HEK293 (cell line): Measurements from ENCODE around the gene PLD5.
"Not testable (repeated sequence)": the region's sequence is repeated elsewhere in the genome, so short reads cannot be mapped to it uniquely, and the experiment has no call there.

Experiments
- ATF2 ChIP-seq: fragments of 450-650 bp; formaldehyde crosslinking; IDR thresholded peaks from 2 replicates; pipeline ENCODE4 v1.5.1; 2016; ENCODE audit warnings: missing biosample characterization, missing genetic modification characterization, low read depth
- ZBTB26 ChIP-seq: fragments of 450-650 bp; formaldehyde crosslinking; optimal IDR thresholded peaks from 2 replicates; pipeline ENCODE3; 2016; ENCODE audit warnings: missing biosample characterization, mild to moderate bottlenecking, missing genetic modification characterization
- ZNF791 ChIP-seq: fragments of 450-650 bp; formaldehyde crosslinking; IDR thresholded peaks from 2 replicates; pipeline ENCODE4 v1.5.1; 2016; ENCODE audit warnings: missing biosample characterization, missing genetic modification characterization
- TF ChIP-seq, protein P1 (sequence below): fragments of 450-650 bp; formaldehyde crosslinking; IDR thresholded peaks from 2 replicates; pipeline ENCODE4 v1.5.1; 2016; ENCODE audit warnings: missing biosample characterization, missing genetic modification characterization

- TF ChIP-seq ZBTB26 (tag by site-specific recombination); ATF2 (tag by site-specific recombination); ZNF791: not testable (repeated sequence)
- TF ChIP-seq, protein P1, sequence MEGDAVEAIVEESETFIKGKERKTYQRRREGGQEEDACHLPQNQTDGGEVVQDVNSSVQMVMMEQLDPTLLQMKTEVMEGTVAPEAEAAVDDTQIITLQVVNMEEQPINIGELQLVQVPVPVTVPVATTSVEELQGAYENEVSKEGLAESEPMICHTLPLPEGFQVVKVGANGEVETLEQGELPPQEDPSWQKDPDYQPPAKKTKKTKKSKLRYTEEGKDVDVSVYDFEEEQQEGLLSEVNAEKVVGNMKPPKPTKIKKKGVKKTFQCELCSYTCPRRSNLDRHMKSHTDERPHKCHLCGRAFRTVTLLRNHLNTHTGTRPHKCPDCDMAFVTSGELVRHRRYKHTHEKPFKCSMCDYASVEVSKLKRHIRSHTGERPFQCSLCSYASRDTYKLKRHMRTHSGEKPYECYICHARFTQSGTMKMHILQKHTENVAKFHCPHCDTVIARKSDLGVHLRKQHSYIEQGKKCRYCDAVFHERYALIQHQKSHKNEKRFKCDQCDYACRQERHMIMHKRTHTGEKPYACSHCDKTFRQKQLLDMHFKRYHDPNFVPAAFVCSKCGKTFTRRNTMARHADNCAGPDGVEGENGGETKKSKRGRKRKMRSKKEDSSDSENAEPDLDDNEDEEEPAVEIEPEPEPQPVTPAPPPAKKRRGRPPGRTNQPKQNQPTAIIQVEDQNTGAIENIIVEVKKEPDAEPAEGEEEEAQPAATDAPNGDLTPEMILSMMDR (tag by site-specific recombination) = not testable (repeated sequence)
Observed at GRCh38 chr1:242264419-242264818, 260.1 kb downstream of the PLD5 start.
